Measurements from ENCODE around the gene LRCH3. TPM values are rescaled to one million over a fixed set of nuclear protein-coding genes. Genes with fewer than 3 reads are reported as not detected.

The LRCH3 gene
- polyA plus RNA-seq, 1 donor from 2014 or later, result 41.4 TPM

DNA sequence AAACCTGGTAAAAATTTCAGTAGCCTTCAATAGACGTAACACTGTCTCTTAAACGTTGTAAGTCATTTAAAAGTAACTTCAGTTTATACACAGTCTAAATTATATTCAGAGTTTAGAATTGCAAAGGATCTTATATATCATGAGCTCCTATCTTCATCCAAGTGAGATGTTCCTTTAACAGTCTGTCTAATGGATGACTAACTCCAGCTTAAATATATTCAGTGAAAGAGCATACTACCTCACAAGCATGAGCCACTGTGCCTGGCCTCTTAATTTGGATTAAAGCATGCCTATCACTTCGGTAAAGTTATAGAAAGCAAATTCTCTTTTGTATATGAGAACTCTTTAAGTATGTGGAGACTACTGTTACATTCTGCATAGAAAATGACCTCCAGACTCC is 34.4 kb upstream of the LRCH3 start:
- no peak overlapping the region for H3K4me3 ChIP-seq (ENCODE audit: low read length)
- peaks cover 4% of the 10 kb centered on the region for H3K36me3 ChIP-seq (ENCODE audit: insufficient read depth, low read length)
- H3F3A ChIP-seq (ENCODE audit: insufficient read depth, low read length, poor library complexity, severe bottlenecking), result no peaks in the 10 kb centered on the region
- peaks cover 5% of the 10 kb centered on the region for H4K20me1 ChIP-seq (ENCODE audit: insufficient read depth)
- H3K27me3 ChIP-seq (ENCODE audit: insufficient read depth, low read depth, low read length), result no peaks in the 10 kb centered on the region
- no peaks in the 10 kb centered on the region for H3K9me3 ChIP-seq (ENCODE audit: low read length)
- no peak overlapping the region for H3K4me2 ChIP-seq (ENCODE audit: low read length)
- no peak for TF ChIP-seq SMC3 (conservative IDR thresholded peaks at IDR 0.05; ENCODE audit: poor library complexity)
- TF ChIP-seq MXI1 (conservative IDR thresholded peaks at IDR 0.05; ENCODE audit: poor library complexity, severe bottlenecking), result no peak
- TF ChIP-seq, protein P1, sequence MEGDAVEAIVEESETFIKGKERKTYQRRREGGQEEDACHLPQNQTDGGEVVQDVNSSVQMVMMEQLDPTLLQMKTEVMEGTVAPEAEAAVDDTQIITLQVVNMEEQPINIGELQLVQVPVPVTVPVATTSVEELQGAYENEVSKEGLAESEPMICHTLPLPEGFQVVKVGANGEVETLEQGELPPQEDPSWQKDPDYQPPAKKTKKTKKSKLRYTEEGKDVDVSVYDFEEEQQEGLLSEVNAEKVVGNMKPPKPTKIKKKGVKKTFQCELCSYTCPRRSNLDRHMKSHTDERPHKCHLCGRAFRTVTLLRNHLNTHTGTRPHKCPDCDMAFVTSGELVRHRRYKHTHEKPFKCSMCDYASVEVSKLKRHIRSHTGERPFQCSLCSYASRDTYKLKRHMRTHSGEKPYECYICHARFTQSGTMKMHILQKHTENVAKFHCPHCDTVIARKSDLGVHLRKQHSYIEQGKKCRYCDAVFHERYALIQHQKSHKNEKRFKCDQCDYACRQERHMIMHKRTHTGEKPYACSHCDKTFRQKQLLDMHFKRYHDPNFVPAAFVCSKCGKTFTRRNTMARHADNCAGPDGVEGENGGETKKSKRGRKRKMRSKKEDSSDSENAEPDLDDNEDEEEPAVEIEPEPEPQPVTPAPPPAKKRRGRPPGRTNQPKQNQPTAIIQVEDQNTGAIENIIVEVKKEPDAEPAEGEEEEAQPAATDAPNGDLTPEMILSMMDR (IDR thresholded peaks at IDR 0.05; ENCODE audit: poor library complexity, severe bottlenecking), result no peak
- TF ChIP-seq TAF1 (IDR thresholded peaks at IDR 0.05; ENCODE audit: low read depth), result no peak
- TF ChIP-seq RAD21 (conservative IDR thresholded peaks at IDR 0.05), result no peak
- no peak for TF ChIP-seq EP300 (conservative IDR thresholded peaks at IDR 0.05; ENCODE audit: poor library complexity, severe bottlenecking)
- TF ChIP-seq EZH2 (IDR thresholded peaks at IDR 0.05; ENCODE audit: borderline replicate concordance, insufficient read depth, low read length, poor library complexity, severe bottlenecking), result no peak
- TF ChIP-seq REST (IDR thresholded peaks at IDR 0.05; ENCODE audit: borderline replicate concordance), result no peak
- no peak for TF ChIP-seq POLR2AphosphoS5 (IDR thresholded peaks at IDR 0.05)
- H2AFZ ChIP-seq (ENCODE audit: low read depth, low read length), result no peak overlapping the region
- no peaks in the 10 kb centered on the region for H3K9me2 ChIP-seq (ENCODE audit: insufficient read depth, low read length)
- peaks cover 65% of the 10 kb centered on the region for H3K79me2 ChIP-seq (replicated peaks; ENCODE audit: insufficient read depth, low read length)
- H3K27ac ChIP-seq (ENCODE audit: low read length), result no peak overlapping the region
- no peak overlapping the region for H3K9ac ChIP-seq (ENCODE audit: low read length)

DNA sequence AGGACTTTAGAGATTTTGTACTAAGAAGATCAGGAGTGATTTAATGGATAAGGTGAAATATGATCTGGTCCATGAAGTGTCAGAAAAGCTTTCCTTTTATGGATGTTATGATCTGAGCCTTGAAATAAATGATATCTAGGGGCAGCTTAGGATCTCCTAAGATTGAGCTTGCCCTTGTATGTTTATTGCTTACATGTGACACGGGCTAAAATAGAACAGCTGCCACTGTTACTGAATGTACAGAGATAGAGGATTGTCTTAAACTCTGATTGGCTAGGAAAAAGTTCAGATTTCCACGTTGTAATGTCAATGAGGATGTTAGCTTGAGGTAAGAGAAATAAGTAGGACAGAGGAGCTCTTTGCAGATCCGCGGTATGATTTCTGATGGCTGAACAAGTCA is 32.5 kb upstream of the LRCH3 start:
- no peaks in the 10 kb centered on the region for H3K27me3 ChIP-seq (ENCODE audit: insufficient read depth, low read depth, low read length)
- no peak overlapping the region for H3K4me3 ChIP-seq (ENCODE audit: low read length)
- H2AFZ ChIP-seq (ENCODE audit: low read depth, low read length), result no peak overlapping the region
- peaks cover 47% of the 10 kb centered on the region for H3K79me2 ChIP-seq (replicated peaks; ENCODE audit: insufficient read depth, low read length)
- no peaks in the 10 kb centered on the region for H3K9me2 ChIP-seq (ENCODE audit: insufficient read depth, low read length)
- H3K9me3 ChIP-seq (ENCODE audit: low read length), result no peaks in the 10 kb centered on the region
- H3K27ac ChIP-seq (ENCODE audit: low read length), result no peak overlapping the region
- no peak overlapping the region for H3K4me2 ChIP-seq (ENCODE audit: low read length)
- TF ChIP-seq REST (IDR thresholded peaks at IDR 0.05; ENCODE audit: borderline replicate concordance), result no peak
- TF ChIP-seq, protein P1 (IDR thresholded peaks at IDR 0.05; ENCODE audit: poor library complexity, severe bottlenecking), result no peak
- peaks cover 4% of the 10 kb centered on the region for H3K36me3 ChIP-seq (ENCODE audit: insufficient read depth, low read length)
- no peaks in the 10 kb centered on the region for H3F3A ChIP-seq (ENCODE audit: insufficient read depth, low read length, poor library complexity, severe bottlenecking)
- no peaks in the 10 kb centered on the region for H4K20me1 ChIP-seq (ENCODE audit: insufficient read depth)
- no peak overlapping the region for H3K9ac ChIP-seq (ENCODE audit: low read length)

Measured in neural cell (in vitro differentiated cells).